GM18517 (cell line): ENCODE data around the gene SRGAP1.

Experiments used
- ATAC-seq: cut with Tn5 transposase; IDR thresholded peaks from one replicate; pipeline ENCODE4 v1.9.1; 2021; ENCODE audit warnings: mild to moderate bottlenecking, moderate library complexity; ENCODE audit not compliant: unreplicated experiment

Gene SRGAP1

GRCh38 chr12:63961048-63961447 lies 116.5 kb downstream of the SRGAP1 start:
- ATAC-seq: no peak

GRCh38 chr12:63961543-63961942 lies 117.0 kb downstream of the SRGAP1 start:
- no peak for ATAC-seq

GRCh38 chr12:63963868-63964267 lies 119.4 kb downstream of the SRGAP1 start:
- ATAC-seq: no peak

- ATAC-seq: no peak
These were observed 119.8 kb downstream of the SRGAP1 start for GRCh38 chr12:63964301-63964700.

GRCh38 chr12:63965936-63966605 lies 121.6 kb downstream of the SRGAP1 start:
- ATAC-seq: no peak

- ATAC-seq: no peak
These were observed 122.1 kb downstream of the SRGAP1 start for GRCh38 chr12:63966606-63966975.

- no peak for ATAC-seq
These were observed 123.1 kb downstream of the SRGAP1 start for GRCh38 chr12:63967358-63968145.

- no peak for ATAC-seq
These were observed 124.2 kb downstream of the SRGAP1 start for GRCh38 chr12:63968673-63969072.

GRCh38 chr12:63976902-63977395 lies 132.4 kb downstream of the SRGAP1 start:
- ATAC-seq: no peak

- no peak for ATAC-seq
These were observed 132.9 kb downstream of the SRGAP1 start for GRCh38 chr12:63977441-63977840.

GRCh38 chr12:63978519-63978918 lies 134.0 kb downstream of the SRGAP1 start:
- no peak for ATAC-seq

GRCh38 chr12:63980211-63980610 lies 135.7 kb downstream of the SRGAP1 start:
- ATAC-seq: no peak

GRCh38 chr12:63981343-63981742 lies 136.8 kb downstream of the SRGAP1 start:
- ATAC-seq: no peak

- no peak for ATAC-seq
These were observed 138.2 kb downstream of the SRGAP1 start for GRCh38 chr12:63982604-63983295.

GRCh38 chr12:63985456-63985855 lies 141.0 kb downstream of the SRGAP1 start:
- no peak for ATAC-seq

- no peak for ATAC-seq
These were observed 141.4 kb downstream of the SRGAP1 start for GRCh38 chr12:63985945-63986344.

GRCh38 chr12:63989301-63989845 lies 144.9 kb downstream of the SRGAP1 start:
- no peak for ATAC-seq

GRCh38 chr12:63990828-63991547 lies 146.5 kb downstream of the SRGAP1 start:
- ATAC-seq: no peak

- ATAC-seq: no peak
These were observed 150.2 kb downstream of the SRGAP1 start for GRCh38 chr12:63994704-63995103.

- no peak for ATAC-seq
These were observed 151.0 kb downstream of the SRGAP1 start for GRCh38 chr12:63995512-63995911.

- no peak for ATAC-seq
These were observed 152.1 kb downstream of the SRGAP1 start for GRCh38 chr12:63996556-63996955.
